Fibroblast of skin of right biceps (primary cell): ENCODE results near the gene CEP72.

Source experiments
- DNase-seq: peaks from one replicate; pipeline ENCODE4 v3.0.0-alpha.2; 2013

CEP72 gene

GRCh38 chr5:640461-641330 lies 28.6 kb downstream of the CEP72 start:
- DNase-seq = no peak

GRCh38 chr5:641331-641765 lies 29.2 kb downstream of the CEP72 start:
- DNase-seq = no peak

- DNase-seq = no peak
Observed at GRCh38 chr5:642481-642880, 30.3 kb downstream of the CEP72 start.

- no peak for DNase-seq
Observed at GRCh38 chr5:643351-643801, 31.2 kb downstream of the CEP72 start.

- no peak for DNase-seq
Observed at GRCh38 chr5:643811-644271, 31.7 kb downstream of the CEP72 start.

GRCh38 chr5:644509-644908 lies 32.4 kb downstream of the CEP72 start:
- no peak for DNase-seq

GRCh38 chr5:644971-645370 lies 32.8 kb downstream of the CEP72 start:
- no peak for DNase-seq

GRCh38 chr5:645421-645820 lies 33.3 kb downstream of the CEP72 start:
- DNase-seq = no peak

- no peak for DNase-seq
Observed at GRCh38 chr5:646396-647201, 34.5 kb downstream of the CEP72 start.

GRCh38 chr5:647311-647710 lies 35.2 kb downstream of the CEP72 start:
- DNase-seq = no peak

GRCh38 chr5:647727-648126 lies 35.6 kb downstream of the CEP72 start:
- DNase-seq = no peak

GRCh38 chr5:651296-652022 lies 39.3 kb downstream of the CEP72 start:
- no peak for DNase-seq

- DNase-seq = no peak
Observed at GRCh38 chr5:652023-652515, 39.9 kb downstream of the CEP72 start.

- no peak for DNase-seq
Observed at GRCh38 chr5:652773-653350, 40.7 kb downstream of the CEP72 start.

- DNase-seq = no peak
Observed at GRCh38 chr5:654071-654778, 42.1 kb downstream of the CEP72 start.

GRCh38 chr5:655406-655805 lies 43.3 kb downstream of the CEP72 start:
- DNase-seq = no peak

- DNase-seq = peak; percentile 56
Observed at GRCh38 chr5:657570-657969, 45.4 kb downstream of the CEP72 start.

GRCh38 chr5:658103-658502 lies 46.0 kb downstream of the CEP72 start:
- DNase-seq = no peak

- no peak for DNase-seq
Observed at GRCh38 chr5:659496-660263, 47.5 kb downstream of the CEP72 start.

GRCh38 chr5:660491-661030 lies 48.4 kb downstream of the CEP72 start:
- no peak for DNase-seq
